Renal cortical epithelial cell (primary cell): ENCODE results near the gene ZYX. TPM values are rescaled to one million over a fixed set of nuclear protein-coding genes. Genes with fewer than 3 reads are reported as not detected.
A peak's percentile ranks its signal among the peaks of the same experiment; 100 is the strongest.

Source experiments
- DNase-seq: peaks from one replicate; pipeline ENCODE4 v3.0.0-alpha.2; 2011; ENCODE audit warnings: low read depth
- total RNA-seq: library from RNA; depleted of rRNA; stranded (reverse); fragments of >200 nt; gene quantifications from 2 replicates; pipeline ENCODE4 v1.2.3, GENCODE V29; 2014

The ZYX gene
- total RNA-seq: 14.4 and 92.3 TPM in 2 replicates

- peak; percentile 58 for DNase-seq
Measured at GRCh38 chr7:143380646-143381426, at the start of gene ZYX. Gene ZYX (plus strand): TSS chr7:143381345. CDS start chr7:143381572, 227 bp downstream.

- no peak for DNase-seq
Measured at GRCh38 chr7:143334244-143334643, 46.9 kb upstream of the ZYX start.

GRCh38 chr7:143337216-143337615 is 43.9 kb upstream of the ZYX start:
- no peak for DNase-seq

GRCh38 chr7:143341842-143342241 is 39.3 kb upstream of the ZYX start:
- DNase-seq: no peak

- DNase-seq: no peak
Measured at GRCh38 chr7:143343596-143343995, 37.5 kb upstream of the ZYX start.

GRCh38 chr7:143345428-143345900 is 35.7 kb upstream of the ZYX start:
- DNase-seq: peak; percentile 32

GRCh38 chr7:143346018-143346417 is 35.1 kb upstream of the ZYX start:
- no peak for DNase-seq

GRCh38 chr7:143347950-143348349 is 33.2 kb upstream of the ZYX start:
- DNase-seq: no peak

- no peak for DNase-seq
Measured at GRCh38 chr7:143351060-143351459, 30.1 kb upstream of the ZYX start.

GRCh38 chr7:143351574-143351973 is 29.6 kb upstream of the ZYX start:
- no peak for DNase-seq

- DNase-seq: no peak
Measured at GRCh38 chr7:143352531-143353002, 28.6 kb upstream of the ZYX start.

- DNase-seq: no peak
Measured at GRCh38 chr7:143354376-143354775, 26.8 kb upstream of the ZYX start.

- no peak for DNase-seq
Measured at GRCh38 chr7:143354965-143355364, 26.2 kb upstream of the ZYX start.

GRCh38 chr7:143355450-143356385 is 25.4 kb upstream of the ZYX start:
- no peak for DNase-seq

GRCh38 chr7:143356414-143357050 is 24.6 kb upstream of the ZYX start:
- DNase-seq: no peak

- no peak for DNase-seq
Measured at GRCh38 chr7:143358626-143359025, 22.5 kb upstream of the ZYX start.

- DNase-seq: no peak
Measured at GRCh38 chr7:143359771-143360353, 21.3 kb upstream of the ZYX start.

- no peak for DNase-seq
Measured at GRCh38 chr7:143360788-143361551, 20.2 kb upstream of the ZYX start.

GRCh38 chr7:143361552-143362130 is 19.5 kb upstream of the ZYX start:
- DNase-seq: no peak
